Measurements from ENCODE around the gene RNF187. TPM values are rescaled to one million over a fixed set of nuclear protein-coding genes. Genes with fewer than 3 reads are reported as not detected.
A peak's percentile ranks its signal among the peaks of the same experiment; 100 is the strongest.

The RNF187 gene
- total RNA-seq, 1 donor from 2014 or later: 104 TPM

GRCh38 chr1:228508840-228509415 lies 21.7 kb downstream of the RNF187 start:
- DNase-seq (ENCODE audit: low spot score): peak; percentile 26

GRCh38 chr1:228510101-228510802 lies 23.1 kb downstream of the RNF187 start:
- DNase-seq (ENCODE audit: low spot score): peak; percentile 29

- no peak for DNase-seq (ENCODE audit: low spot score)
Measured at GRCh38 chr1:228510803-228511413, 23.7 kb downstream of the RNF187 start.

DNA sequence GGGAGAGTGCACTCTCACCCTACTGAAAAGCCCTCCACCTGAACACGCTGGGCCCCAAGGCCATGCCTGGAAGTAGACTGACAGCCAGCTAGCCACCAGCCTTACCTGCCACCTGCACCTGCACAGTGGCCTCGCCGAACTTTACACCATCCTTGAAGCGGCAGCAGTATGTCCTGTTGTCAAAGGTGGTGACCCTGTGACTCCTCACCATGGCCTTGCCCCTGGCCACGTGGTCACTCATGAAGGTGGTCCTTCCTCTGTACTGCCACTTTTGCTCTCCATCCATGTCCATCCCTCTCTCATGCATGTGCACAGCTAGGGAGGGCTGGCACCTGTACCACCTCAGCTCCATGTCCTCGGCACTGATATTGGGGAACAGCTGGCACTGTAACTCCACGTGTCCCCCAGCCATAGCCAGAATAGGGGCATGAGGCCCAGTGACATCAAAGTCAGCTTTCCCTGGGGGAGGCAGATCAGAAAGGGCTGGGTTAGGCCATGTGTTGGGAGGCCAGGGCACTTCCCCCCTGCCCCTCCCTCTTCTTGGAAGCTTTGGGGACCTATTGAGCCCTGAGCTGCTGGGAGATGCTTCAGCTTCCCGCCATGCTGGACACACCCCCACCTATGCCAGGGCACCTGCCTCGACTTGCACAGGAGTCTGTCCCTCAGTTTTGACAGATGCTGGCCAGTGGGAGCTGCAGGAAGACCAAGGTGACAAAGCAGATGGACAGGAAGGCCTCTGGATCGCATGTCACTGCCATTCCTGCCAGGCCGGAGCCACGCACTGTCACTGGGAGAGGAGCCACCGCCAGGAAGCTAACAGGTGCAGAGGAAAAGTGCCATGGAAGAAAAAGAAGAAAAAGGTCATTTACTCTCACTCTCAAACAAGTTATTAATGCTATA lies 24.6 kb downstream of the RNF187 start:
- peak; percentile 35 for DNase-seq (ENCODE audit: low spot score)

GRCh38 chr1:228512781-228513198 lies 25.6 kb downstream of the RNF187 start:
- peak; percentile 29 for DNase-seq (ENCODE audit: low spot score)

DNA sequence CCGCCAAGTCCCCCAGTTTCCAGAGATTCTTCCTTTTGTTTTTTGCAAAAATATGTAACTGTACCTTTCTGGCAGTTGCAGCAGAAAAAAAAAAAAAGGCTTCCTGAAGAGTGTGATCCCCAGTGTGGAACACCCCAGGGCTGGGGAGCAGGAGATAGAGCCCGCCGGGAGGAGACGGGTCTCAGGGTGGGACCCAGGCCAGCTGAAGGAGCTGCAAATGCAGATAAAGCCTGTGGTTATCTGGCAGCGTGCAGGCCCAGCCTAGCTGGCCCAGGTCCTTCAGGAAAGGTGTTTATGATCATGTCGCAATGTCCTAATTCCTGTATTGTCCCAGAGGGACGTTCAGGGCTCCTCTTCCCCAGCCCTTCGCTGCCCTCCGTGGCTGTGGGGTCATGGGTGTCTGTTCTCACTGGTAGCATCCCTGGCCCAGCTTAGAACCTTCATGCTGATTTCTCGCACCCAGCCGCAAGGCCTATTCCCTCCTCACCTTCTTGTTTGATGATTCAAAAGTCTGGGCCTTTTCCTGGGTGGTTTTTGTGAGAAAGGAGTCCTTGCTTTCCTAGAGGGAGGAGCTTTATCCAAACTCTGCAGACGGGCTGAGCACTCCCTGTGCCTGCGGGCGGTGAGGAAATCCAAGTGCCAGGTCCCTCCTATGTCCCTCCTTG lies 26.2 kb downstream of the RNF187 start:
- peak; percentile 39 for DNase-seq (ENCODE audit: low spot score)

GRCh38 chr1:228514421-228514820 lies 27.2 kb downstream of the RNF187 start:
- peak; percentile 15 for DNase-seq (ENCODE audit: low spot score)

- DNase-seq (ENCODE audit: low spot score): peak; percentile 39
Measured at GRCh38 chr1:228515200-228515834, 28.1 kb downstream of the RNF187 start.

DNA sequence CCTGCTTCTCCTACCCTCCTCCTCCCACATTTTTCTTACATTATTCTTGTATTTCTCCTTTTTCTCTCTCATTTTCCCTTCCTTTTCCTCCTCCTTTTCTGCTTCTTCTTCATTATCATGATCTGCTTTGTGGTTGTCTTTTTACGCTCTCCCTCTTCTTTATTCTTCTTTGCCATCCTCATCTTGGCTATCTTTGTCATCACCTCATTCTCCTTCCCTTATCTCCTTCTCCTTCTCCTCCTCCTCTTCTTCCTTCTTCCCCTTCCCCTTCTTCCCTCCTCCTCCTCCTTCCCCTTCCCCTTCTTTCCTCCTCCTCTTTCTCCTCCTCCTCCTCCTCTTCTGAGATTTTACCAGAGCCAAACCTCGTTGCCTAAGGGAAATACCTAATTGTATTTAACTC lies 30.5 kb downstream of the RNF187 start:
- no peak for DNase-seq (ENCODE audit: low spot score)

DNA sequence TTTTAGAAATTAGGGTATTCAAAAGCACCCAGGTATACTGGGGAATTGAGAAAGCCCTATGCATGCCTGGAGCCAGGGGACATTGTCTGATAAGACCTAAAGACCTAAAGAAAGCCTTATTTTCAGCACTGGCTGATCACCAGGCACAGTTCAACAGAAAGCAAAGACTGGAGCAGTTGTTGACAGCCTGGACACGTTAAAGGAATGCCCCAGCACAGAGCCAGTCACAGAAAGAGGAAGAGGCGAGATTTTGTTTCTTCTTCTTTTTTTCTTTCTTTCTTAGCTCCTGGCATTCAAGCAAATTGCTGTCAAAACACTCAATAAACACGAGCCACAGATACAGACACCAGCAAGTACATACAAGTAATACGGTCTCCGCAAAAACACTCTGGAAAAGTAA lies 40.4 kb downstream of the RNF187 start:
- DNase-seq (ENCODE audit: low spot score): no peak

DNA sequence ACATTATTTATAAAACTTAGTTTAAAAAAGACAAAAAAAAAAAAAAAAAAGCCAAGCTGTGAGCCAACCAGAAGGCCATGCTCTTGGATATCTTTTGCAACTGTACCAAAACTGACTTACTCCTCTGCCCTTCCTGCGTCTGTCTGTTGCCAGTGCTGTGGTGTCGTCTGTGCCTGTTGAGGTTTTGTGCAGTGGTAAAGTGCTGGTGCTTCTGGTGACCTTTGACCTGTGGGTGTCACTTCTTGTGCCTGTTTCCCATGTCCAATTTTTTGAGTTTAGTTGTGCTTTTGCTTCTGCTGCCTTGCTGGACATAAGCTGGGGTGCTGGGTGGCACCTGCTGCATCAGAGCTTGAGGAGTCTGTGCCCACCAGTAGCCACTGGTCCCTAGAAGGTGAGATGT lies 41.4 kb downstream of the RNF187 start:
- no peak for DNase-seq (ENCODE audit: low spot score)

GRCh38 chr1:228530086-228530758 lies 43.0 kb downstream of the RNF187 start:
- DNase-seq (ENCODE audit: low spot score): no peak

GRCh38 chr1:228530951-228531731 lies 44.0 kb downstream of the RNF187 start:
- no peak for DNase-seq (ENCODE audit: low spot score)

DNA sequence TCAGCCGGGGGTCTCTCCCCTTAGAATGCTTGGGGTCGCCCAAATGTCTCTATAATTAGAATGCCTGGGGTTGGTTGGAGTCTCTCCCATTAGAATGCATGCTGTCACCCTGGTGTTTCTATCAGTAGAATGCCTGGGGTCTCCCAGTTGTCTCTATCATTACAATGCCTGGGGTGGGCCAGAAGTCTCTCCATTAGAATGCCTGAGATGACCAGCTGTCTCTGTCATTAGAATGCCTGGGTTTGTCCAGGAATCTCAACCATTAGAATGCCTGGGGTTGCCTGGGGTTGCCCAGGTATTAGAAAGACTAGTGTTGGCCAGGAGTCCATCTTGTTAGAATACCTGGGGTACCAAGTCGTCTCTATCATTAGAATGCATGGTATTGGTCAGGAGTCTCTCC lies 51.6 kb downstream of the RNF187 start:
- no peak for DNase-seq (ENCODE audit: low spot score)

DNA sequence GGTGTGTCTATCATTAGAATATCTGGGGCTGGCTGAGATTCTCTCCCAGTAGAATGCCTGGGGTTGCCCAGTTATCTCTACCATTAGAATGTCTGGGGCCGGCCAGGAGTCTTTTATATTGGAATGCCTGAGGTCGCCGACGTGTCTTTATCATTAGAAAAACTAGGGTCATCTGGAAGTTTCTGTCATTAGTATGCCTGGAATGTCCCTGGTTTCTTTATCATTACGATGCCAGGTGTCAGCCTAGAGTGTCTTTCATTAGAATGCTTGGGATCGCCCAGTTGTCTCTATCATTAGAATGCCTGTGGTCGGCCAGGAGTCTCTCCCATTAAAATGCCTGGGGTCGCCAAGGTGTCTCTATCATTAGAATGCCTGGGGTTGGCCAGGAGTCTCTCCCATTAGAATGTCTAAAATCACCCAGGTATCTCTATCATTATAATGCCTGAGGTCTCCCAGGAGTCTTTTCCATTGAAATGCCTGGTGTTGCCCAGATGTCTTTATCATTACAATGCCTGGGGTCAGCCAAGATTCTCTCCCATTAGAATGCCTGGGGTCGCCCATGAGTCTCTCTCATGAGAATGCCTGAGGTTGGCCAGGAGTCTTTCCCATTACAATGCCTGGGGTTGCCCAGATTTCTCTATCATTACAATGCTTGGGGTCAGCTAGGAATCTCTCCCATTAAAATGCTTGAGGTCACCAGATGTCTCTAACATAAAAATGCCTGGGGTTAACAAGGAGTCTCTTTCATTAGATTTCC lies 53.2 kb downstream of the RNF187 start:
- no peak for DNase-seq (ENCODE audit: low spot score)

DNA sequence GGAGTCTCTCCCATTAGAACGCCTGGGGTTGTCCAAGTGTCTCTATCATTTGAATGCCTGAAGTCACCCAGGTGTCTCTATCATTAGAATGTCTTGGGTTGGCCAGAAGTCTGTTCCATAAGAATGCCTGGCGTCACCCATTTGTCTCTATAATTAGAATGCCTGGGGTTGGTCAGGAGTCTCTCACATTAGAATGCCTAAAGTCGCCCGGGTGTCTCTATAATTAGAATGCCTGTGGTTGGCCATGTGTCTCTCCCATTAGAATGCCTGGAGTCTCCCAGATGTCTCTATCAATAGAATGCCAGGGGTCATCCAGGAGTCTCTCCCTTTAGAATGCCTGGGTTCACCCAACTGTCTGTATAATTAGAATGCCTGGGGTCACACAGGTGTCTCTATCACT lies 54.5 kb downstream of the RNF187 start:
- no peak for DNase-seq (ENCODE audit: low spot score)

DNA sequence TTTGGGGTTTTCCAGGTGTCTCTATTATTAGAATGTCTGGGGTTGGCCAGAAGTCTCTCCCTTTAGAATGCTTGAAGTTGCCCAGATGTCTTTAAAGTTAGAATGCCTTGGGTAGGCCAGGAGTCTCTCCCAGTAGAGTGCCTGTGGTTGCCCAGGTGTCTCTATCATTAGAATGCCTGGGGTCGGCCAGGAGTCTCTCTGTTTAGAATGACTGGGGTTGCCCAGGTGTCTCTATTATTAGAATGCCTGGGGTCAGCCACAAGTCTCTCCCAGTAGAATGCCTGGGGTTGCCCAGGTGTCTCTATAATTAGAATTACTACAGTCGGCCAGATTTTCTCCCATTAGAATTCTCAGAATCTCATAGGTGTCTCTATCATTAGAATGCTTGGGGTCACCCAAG lies 55.2 kb downstream of the RNF187 start:
- no peak for DNase-seq (ENCODE audit: low spot score)

- no peak for DNase-seq (ENCODE audit: low spot score)
Measured at GRCh38 chr1:228542981-228543380, 55.8 kb downstream of the RNF187 start.

DNA sequence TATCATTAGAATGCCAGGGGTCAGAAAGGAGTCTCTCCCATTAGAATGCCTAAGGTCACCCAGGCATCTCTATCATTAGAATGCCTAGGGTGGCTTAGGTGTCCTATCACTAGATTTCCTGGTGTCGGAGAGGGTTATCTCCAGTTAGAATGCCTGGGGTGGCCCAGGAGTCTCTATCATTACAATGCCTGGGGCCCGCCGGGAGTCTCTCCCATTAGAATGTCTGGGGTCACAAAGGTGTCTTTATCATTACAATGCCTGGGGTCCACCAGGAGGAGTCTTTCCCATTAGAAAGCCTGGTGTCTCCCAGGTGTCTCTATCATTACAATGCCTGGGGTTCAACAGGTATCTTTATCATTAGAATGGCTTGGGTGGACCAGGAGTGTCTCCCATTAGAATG lies 56.2 kb downstream of the RNF187 start:
- no peak for DNase-seq (ENCODE audit: low spot score)

All from ureter (tissue), 1 donor.